GM19023 (cell line): ENCODE data around the gene DDIT4L.
"Not testable (repeated sequence)": the region's sequence is repeated elsewhere in the genome, so short reads cannot be mapped to it uniquely, and the experiment has no call there.

ENCODE experiments used
- ATAC-seq: cut with Tn5 transposase; IDR thresholded peaks from one replicate; pipeline ENCODE4 v1.9.1; 2021; ENCODE audit warnings: mild to moderate bottlenecking, moderate library complexity; ENCODE audit not compliant: unreplicated experiment

DDIT4L gene

GRCh38 chr4:100189820-100190642 lies at the start of gene DDIT4L:
DDIT4L (minus strand) TSS chr4:100190468; CDS start chr4:100189983, 485 bp downstream.
- peak; percentile 54 for ATAC-seq

GRCh38 chr4:100240008-100240407 lies 49.7 kb upstream of the DDIT4L start:
- ATAC-seq = no peak

- no peak for ATAC-seq
Measured at GRCh38 chr4:100224721-100225120, 34.5 kb upstream of the DDIT4L start.

DNA sequence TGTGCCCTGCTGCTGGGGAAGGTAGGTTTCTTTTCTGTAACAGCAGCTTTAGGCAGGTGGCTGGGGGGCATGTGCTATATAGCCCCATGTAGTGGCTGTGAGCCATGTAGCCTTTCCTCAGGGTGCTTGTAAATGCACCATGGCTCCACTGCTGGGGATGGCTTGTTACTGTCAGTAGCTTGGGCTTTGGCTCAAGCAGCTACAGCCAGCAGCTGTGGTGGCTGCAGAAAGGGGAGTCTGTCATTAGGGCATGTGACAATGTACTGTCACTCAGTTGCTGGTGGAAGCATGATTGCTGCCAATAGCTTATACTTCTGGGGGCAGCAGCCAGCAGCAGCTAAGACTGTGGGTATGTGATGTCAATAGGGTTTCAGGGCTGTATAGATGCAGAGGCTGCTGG lies 33.9 kb upstream of the DDIT4L start:
- ATAC-seq = no peak

- peak; percentile 97 for ATAC-seq
Measured at GRCh38 chr4:100208964-100209363, 18.7 kb upstream of the DDIT4L start.

DNA sequence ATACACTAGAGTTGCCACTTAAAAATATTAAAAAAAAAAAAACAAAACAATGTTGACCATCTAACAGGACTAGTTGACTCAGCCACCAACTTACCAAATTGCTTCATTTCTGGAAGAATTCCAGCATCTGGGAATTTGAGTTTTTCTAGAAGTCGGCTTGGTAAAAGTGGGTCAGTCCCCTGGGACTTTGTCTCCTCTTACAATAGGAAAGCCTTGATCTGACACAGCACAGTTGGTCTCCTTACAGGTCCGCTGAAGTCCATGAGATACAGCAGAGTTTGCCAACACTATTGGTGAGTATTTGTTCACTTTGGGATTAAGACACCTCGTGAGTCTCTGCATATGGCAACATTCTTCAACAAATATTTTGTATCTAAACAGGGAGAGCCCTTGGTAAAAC lies 18.2 kb upstream of the DDIT4L start:
- ATAC-seq = peak; percentile 7

GRCh38 chr4:100206850-100207249 lies 16.6 kb upstream of the DDIT4L start:
- no peak for ATAC-seq

DNA sequence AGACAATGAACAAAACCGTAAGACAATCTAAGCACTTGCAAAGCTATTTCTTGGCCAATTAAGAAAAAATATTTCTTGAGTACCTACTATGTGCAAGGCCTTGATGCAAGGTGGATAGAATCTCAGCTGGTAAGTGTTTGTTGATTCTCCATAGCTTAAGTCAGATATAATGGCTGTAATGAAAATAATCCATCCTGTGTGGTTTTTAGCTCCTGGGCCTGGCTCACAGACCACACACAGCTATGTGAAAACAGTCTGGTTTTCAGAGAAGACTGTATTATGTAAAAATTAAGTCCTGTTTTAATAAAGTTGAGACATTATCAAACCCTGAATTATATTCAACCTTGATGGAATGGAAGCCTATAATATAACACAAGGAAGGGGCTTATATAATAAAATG lies 7.8 kb upstream of the DDIT4L start:
- ATAC-seq = no peak

- not testable (repeated sequence) for ATAC-seq
Measured at GRCh38 chr4:100196388-100197071, 6.3 kb upstream of the DDIT4L start.

DNA sequence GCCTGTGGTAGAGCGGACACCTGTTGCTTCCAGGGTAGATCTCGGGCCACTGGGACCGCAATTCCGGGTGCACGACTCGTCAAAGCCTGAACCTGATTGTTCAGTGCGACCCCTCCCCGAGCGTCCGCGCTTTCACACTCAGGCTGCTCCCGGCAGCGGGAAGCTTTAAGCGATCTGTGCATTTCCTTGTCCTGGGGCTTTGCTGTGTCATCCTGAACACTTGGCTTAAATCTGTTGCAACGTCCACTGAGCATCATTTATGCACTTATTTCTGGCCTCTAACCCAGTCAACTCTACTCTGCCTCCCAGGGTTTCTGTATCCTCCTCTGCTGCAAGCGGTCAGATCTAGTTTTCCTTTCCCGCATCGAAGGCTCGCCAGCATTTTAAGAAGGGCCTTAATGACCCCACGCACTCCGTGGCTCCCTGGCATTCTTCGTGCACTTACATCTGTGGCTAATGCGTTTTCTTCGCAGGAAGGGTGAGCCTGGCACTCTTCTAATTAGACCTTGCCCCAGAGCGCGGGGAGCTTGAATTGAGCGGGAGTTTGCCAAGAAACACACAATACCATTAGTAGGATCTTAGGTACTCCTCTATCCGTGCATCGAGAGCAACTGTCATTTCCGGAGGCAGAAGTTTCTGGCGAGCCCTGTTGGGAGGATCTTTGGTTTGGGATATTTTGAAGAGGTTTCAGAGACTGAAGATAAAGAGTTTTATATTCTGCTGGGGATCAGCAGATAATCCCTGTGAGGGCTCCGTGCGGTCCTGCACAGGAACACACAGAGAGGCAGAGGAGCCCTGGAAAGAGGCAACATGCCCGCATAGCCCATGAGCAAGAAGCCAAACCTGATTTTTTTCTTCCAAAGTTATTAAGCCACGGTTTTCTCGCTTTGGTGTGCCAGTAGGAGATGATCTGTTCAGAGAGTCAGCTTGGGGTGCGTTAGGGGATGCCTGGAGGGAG lies 654 bp upstream of the DDIT4L start:
- peak; percentile 8 for ATAC-seq

DNA sequence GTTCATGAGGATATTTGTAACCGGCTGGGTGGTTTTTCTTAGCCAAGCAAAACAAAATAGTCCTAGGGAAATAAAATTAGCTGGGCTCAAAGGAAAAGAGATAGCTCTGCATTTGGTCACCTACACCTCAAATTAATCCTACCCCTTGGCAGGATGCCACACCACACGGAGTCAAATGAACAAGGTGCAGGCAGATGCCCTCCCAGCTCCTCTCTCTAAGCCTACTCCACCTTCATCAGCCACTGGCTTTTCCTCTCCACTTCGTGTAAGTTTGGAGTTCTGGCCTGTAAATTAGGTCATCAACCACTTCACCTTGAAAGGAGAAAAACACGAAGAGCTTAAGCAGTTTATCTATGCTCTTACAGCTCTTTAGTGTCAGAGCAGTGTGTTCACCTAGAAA lies 1.4 kb downstream of the DDIT4L start:
- no peak for ATAC-seq

DNA sequence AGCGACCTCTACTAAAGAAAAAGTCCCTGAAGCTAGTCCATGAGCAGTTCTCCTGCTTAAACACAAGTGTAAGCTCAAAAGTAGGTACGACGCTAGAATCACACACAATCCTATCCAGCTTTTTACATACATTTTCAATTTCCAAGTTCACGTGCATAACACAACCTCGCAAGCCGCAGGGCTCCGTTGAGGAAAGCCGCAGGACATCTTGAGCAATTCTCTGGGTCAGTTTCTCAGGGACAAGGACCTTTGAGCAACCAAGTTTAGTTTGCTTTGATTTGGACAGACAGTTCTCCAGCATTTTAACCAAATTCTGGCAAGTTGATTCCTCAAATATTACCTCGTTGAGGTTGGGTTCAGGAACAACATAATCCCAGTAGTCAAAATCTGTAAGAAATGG lies 2.5 kb downstream of the DDIT4L start:
- ATAC-seq = no peak

- ATAC-seq = no peak
Measured at GRCh38 chr4:100184787-100185186, 5.5 kb downstream of the DDIT4L start.

DNA sequence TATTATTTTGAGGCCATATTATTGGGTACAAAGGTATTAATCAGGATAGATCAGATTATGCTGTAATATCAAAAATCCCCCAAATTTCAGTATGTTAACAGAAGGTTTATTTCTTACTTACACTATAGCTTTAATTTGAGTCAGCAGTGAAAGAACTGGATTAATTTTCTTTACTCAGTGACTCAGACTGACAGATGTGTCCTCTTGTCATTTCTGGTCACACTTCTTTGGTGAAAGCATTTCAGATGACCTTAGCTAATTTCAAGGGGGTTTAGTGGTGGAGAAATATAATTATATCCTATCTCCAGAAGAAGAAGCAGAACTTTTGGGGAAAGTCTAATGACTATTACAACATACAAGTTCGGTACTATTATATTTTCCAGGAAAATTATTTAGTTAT lies 12.4 kb downstream of the DDIT4L start:
- no peak for ATAC-seq

DNA sequence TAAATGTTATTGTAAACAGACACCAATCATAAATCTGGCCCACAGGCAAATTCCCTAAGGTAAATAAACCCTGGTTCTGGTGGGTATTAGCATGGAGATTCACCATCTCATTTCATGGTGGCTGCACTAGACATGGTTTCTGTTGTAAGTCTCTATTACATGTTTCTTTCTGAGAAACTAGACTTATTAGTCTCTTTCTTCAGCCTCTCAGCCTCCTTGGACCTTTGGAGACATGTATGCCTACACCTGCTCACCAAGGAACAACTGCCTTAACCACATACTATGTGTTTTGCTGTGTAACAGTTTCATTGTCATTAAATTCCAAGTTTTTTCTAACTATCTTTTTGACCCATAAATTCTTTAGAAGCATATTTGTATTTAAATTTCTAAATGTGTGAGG lies 13.1 kb downstream of the DDIT4L start:
- no peak for ATAC-seq

- ATAC-seq = no peak
Measured at GRCh38 chr4:100175858-100176257, 14.4 kb downstream of the DDIT4L start.

DNA sequence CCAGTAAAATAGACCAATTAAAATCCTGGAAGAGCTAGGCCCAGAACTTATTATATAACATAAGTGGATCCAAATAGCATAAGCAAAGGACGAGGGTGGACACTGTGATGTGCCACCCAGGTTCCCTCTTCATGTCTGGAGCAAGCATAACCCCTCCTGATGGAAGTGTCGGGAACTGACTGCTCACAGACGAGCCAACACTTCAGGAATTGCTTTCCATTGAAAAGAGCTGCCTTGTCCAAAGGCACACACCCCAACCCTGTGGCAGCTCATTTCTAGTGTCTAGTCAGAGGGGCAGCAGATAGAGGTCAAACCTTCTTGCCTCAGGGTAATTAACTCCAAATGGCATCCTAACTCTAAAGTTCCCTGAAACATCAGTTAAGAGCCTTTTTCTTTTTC lies 15.3 kb downstream of the DDIT4L start:
- ATAC-seq = no peak

- ATAC-seq = no peak
Measured at GRCh38 chr4:100170986-100171385, 19.3 kb downstream of the DDIT4L start.

GRCh38 chr4:100169491-100170485 lies 20.5 kb downstream of the DDIT4L start:
- no peak for ATAC-seq

GRCh38 chr4:100168521-100168920 lies 21.7 kb downstream of the DDIT4L start:
- no peak for ATAC-seq
